Right lobe of liver (tissue), 4 donors: ENCODE results near the gene RALGPS1.

ENCODE experiments used
- POLR2A ChIP-seq: fragments of 450-650 bp; IDR thresholded peaks from one replicate; pipeline ENCODE4 v1.6.1; 2017; ENCODE audit warnings: antibody characterized with exemption, mild to moderate bottlenecking
- TF ChIP-seq, protein P1 (sequence below), 4 donors: fragments of 200-600 bp in 3 of 4; fragments of 450-650 bp in 1 of 4; IDR thresholded peaks; one replicate each; pipeline versions ENCODE4 v1.5.1 to v1.8.0; 2016 to 2022; ENCODE audit warnings: antibody characterized with exemption in 4 of 4, mild to moderate bottlenecking in 2 of 4
- donor health status: DM: no; HTN: no; CAD: no.
- donor health status: DM: no; HTN: no; CAD: no.
- donor health status: DM: no; HTN: yes; CAD: no.

DNA sequence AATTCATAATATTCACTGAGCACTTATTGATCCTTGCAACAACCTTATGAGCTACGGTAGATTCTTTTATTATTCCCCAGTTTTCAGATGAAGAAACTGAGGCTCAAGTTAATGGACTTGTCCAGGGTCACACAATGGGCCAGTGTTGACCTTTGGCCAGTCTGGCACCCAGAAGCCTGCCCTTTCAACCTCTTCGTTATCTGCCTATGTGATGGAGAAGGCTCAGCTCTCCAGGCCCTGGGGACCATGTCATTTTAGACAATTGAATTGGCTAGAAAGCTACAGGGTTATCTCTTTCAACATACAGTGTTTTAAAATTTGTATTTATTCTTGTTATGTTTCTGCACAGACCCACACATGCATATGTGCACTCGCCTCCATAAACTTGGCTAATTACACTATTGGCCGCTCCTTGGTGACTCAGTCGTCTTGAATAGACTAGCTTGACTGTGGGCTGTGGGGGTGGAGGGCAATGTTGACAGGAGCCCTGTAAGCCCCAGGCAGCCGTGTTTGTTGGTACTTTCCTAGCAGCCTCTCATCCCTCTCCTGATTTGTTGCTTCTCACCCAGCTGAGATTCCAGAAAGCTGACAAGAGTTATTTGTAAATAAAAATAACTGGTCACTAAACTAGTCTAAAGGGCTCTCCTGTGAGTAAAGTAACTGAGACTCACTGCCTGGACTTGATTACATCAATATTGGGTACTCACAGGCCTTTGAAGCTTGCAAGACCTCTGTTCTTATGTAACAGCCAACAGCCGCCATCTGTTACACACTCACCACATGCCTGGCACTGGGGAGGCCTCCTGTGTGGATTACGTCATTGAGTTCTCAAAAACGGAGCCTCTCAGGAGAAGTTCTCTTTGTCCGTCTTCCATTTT, 216.3 kb downstream of the RALGPS1 start:
- TF ChIP-seq, protein P1, sequence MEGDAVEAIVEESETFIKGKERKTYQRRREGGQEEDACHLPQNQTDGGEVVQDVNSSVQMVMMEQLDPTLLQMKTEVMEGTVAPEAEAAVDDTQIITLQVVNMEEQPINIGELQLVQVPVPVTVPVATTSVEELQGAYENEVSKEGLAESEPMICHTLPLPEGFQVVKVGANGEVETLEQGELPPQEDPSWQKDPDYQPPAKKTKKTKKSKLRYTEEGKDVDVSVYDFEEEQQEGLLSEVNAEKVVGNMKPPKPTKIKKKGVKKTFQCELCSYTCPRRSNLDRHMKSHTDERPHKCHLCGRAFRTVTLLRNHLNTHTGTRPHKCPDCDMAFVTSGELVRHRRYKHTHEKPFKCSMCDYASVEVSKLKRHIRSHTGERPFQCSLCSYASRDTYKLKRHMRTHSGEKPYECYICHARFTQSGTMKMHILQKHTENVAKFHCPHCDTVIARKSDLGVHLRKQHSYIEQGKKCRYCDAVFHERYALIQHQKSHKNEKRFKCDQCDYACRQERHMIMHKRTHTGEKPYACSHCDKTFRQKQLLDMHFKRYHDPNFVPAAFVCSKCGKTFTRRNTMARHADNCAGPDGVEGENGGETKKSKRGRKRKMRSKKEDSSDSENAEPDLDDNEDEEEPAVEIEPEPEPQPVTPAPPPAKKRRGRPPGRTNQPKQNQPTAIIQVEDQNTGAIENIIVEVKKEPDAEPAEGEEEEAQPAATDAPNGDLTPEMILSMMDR (IDR thresholded peaks at IDR 0.05), result no peak
- no peak for TF ChIP-seq POLR2A
